PC-9 (cell line): ENCODE measurements around the gene CEMIP2.

Experiments
- CTCF ChIP-seq: fragments of 200-600 bp; sonication (generic); conservative IDR thresholded peaks from 2 replicates; pipeline ENCODE4 v1.6.1; 2017; ENCODE audit warnings: mixed run types, antibody characterized with exemption, mild to moderate bottlenecking, moderate library complexity
- EZH2 ChIP-seq: fragments of 200-600 bp; sonication (generic); IDR thresholded peaks from 2 replicates; pipeline ENCODE4 v1.8.0; 2017; ENCODE audit warnings: antibody characterized with exemption, low read depth

- TF ChIP-seq CTCF (no peak), EZH2 (no peak)
Observed at GRCh38 chr9:71652480-71652879, 115.8 kb downstream of the CEMIP2 start.
